HepG2 (cell line): ENCODE data around the gene PKP4. TPM values are rescaled to one million over a fixed set of nuclear protein-coding genes. Genes with fewer than 3 reads are reported as not detected.

ENCODE experiments used
- CREB1 ChIP-seq, 2 experiments: fragments of 450-650 bp in 1 of 2; IDR thresholded peaks; 2 replicates each; pipeline ENCODE4 v1.6.1; 2016 to 2017; ENCODE audit warnings: control low read depth in 1 of 2, mild to moderate bottlenecking in 1 of 2, missing compliant biosample characterization in 1 of 2, missing genetic modification characterization in 1 of 2
- FOXA3 ChIP-seq: IDR thresholded peaks from 2 replicates; pipeline ENCODE4 v1.6.1; 2016; ENCODE audit warnings: missing genetic modification reagents, missing compliant biosample characterization
- KDM5B ChIP-seq: sonication (generic); formaldehyde crosslinking; IDR thresholded peaks from 2 replicates; pipeline ENCODE4 v1.4.0; 2020; ENCODE audit warnings: missing genetic modification reagents, mild to moderate bottlenecking, borderline replicate concordance
- MAZ ChIP-seq, 2 experiments: sonication (generic) in 1 of 2; formaldehyde crosslinking in 1 of 2; IDR thresholded peaks; 2 replicates each; pipeline versions ENCODE4 v1.5.0 to v1.6.1; 2012 to 2020; ENCODE audit warnings: low read depth in 2 of 2, mild to moderate bottlenecking in 2 of 2, borderline replicate concordance in 1 of 2, improper control_type of control experiment in 1 of 2, low read length in 1 of 2, missing genetic modification reagents in 1 of 2, moderate library complexity in 1 of 2
- MIER2 ChIP-seq: IDR thresholded peaks from 2 replicates; pipeline ENCODE4 v1.6.1; 2016; ENCODE audit warnings: missing biosample characterization, missing genetic modification reagents
- MTF1 ChIP-seq: sonication (generic); formaldehyde crosslinking; IDR thresholded peaks from 2 replicates; pipeline ENCODE4 v1.5.0; 2020; ENCODE audit warnings: missing genetic modification reagents
- NR0B2 ChIP-seq: sonication (generic); formaldehyde crosslinking; IDR thresholded peaks from 2 replicates; pipeline ENCODE4 v1.4.0; 2020; ENCODE audit warnings: mild to moderate bottlenecking, missing genetic modification reagents
- RAD51 ChIP-seq: fragments of 450-650 bp; IDR thresholded peaks from 2 replicates; pipeline ENCODE4 v1.6.1; 2016; ENCODE audit warnings: borderline replicate concordance
- RFX3 ChIP-seq: IDR thresholded peaks from 2 replicates; pipeline ENCODE4 v1.6.1; 2016; ENCODE audit warnings: missing biosample characterization, missing genetic modification reagents
- SMC3 ChIP-seq: IDR thresholded peaks from 2 replicates; pipeline ENCODE4 v1.6.1; 2011; ENCODE audit warnings: low read length, improper control_type of control experiment
- SOX5 ChIP-seq: IDR thresholded peaks from 2 replicates; pipeline ENCODE4 v1.6.1; 2016; ENCODE audit warnings: borderline replicate concordance
- SP140L ChIP-seq: sonication (generic); formaldehyde crosslinking; IDR thresholded peaks from 2 replicates; pipeline ENCODE4 v1.4.0; 2020; ENCODE audit warnings: missing genetic modification reagents, borderline replicate concordance
- TEAD2 ChIP-seq: sonication (generic); formaldehyde crosslinking; IDR thresholded peaks from 2 replicates; pipeline ENCODE4 v1.9.0; 2021; ENCODE audit warnings: missing genetic modification reagents
- ZBTB2 ChIP-seq: sonication (generic); formaldehyde crosslinking; IDR thresholded peaks from 2 replicates; pipeline ENCODE4 v1.8.0; 2022; ENCODE audit warnings: low read depth, missing genetic modification reagents
- ZNF512 ChIP-seq: sonication (generic); formaldehyde crosslinking; IDR thresholded peaks from 2 replicates; pipeline ENCODE4 v1.4.0; 2020; ENCODE audit warnings: mild to moderate bottlenecking, missing genetic modification reagents
- ZNF512B ChIP-seq: sonication (generic); formaldehyde crosslinking; IDR thresholded peaks from 2 replicates; pipeline ENCODE4 v1.5.1; 2020; ENCODE audit warnings: missing genetic modification reagents, mild to moderate bottlenecking, borderline replicate concordance
- ZNF543 ChIP-seq: sonication (generic); formaldehyde crosslinking; IDR thresholded peaks from 2 replicates; pipeline ENCODE4 v1.4.0; 2020; ENCODE audit warnings: mild to moderate bottlenecking, missing genetic modification reagents
- ZNF737 ChIP-seq: sonication (generic); formaldehyde crosslinking; IDR thresholded peaks from 2 replicates; pipeline ENCODE4 v1.5.0; 2020; ENCODE audit warnings: missing genetic modification reagents, mild to moderate bottlenecking, borderline replicate concordance
- ZNF784 ChIP-seq: sonication (generic); formaldehyde crosslinking; IDR thresholded peaks from 2 replicates; pipeline ENCODE4 v1.5.1; 2020; ENCODE audit warnings: missing genetic modification reagents, mild to moderate bottlenecking, borderline replicate concordance
- ZNF788 ChIP-seq: sonication (generic); formaldehyde crosslinking; IDR thresholded peaks from 2 replicates; pipeline ENCODE4 v1.5.0; 2020; ENCODE audit warnings: mild to moderate bottlenecking, missing genetic modification reagents, borderline replicate concordance
- ZSCAN21 ChIP-seq: sonication (generic); formaldehyde crosslinking; IDR thresholded peaks from 2 replicates; pipeline ENCODE4 v1.8.0; 2022; ENCODE audit warnings: mild to moderate bottlenecking, missing genetic modification reagents, moderate library complexity, borderline replicate concordance
- polyA plus RNA-seq, 8 experiments: library from polyadenylated mRNA; depleted of rRNA in 3 of 8; stranded (reverse) in 7 of 8; unstranded in 1 of 8; fragments of >200 nt; fragmentation: Illumina TruSeq in 4 of 8; extraction: Trizol in 4 of 8; gene quantifications; 2 replicates each; pipeline versions ENCODE4 v1.2.1 to v1.2.3, GENCODE V29; 2011 to 2016; ENCODE audit warnings: low read depth in 4 of 8, missing spikeins in 1 of 8, mixed read lengths in 1 of 8; ENCODE audit not compliant: insufficient read depth in 1 of 8
- total RNA-seq, 5 experiments: library from RNA; depleted of rRNA; stranded (reverse); fragments of >200 nt; fragmentation: Illumina TruSeq; extraction: Trizol; gene quantifications; 2 replicates each; pipeline ENCODE4 v1.2.3, GENCODE V29; 2016; ENCODE audit warnings: low read depth in 1 of 5

The PKP4 gene
- total and polyA plus RNA-seq, 2 of the 13 experiments (the other 11 are each of a cell fraction or from before 2014, with no cell fraction given) = 80.9 to 90.5 TPM

GRCh38 chr2:158457826-158458616, 1.3 kb downstream of the PKP4 start (continued):
- TF ChIP-seq ZNF788 (CRISPR knock-in tag) (peak; percentile 99), RFX3 (CRISPR knock-in tag) (0 out of 2 replicates have a peak, but pooled peaks have one; percentile 23), ZNF737 (no peak), KDM5B (CRISPR knock-in tag) (peak; percentile 99), SOX5 (CRISPR knock-in tag) (peak; percentile 84), ZNF784 (peak; percentile 73), ZNF543 (CRISPR knock-in tag) (peak; percentile 99), MIER2 (CRISPR knock-in tag) (peak; percentile 87), TEAD2 (CRISPR knock-in tag) (peak; percentile 97), FOXA3 (CRISPR knock-in tag) (peak; percentile 94), MAZ (IDR thresholded peaks at IDR 0.05; ENCODE audit: borderline replicate concordance, low read depth, low read length) (peak; percentile 93), MAZ (CRISPR knock-in tag; IDR thresholded peaks at IDR 0.05; ENCODE audit: low read depth) (peak; percentile 96), ZNF512B (CRISPR knock-in tag) (0 out of 2 replicates have a peak, but pooled peaks have one; percentile 61), CREB1 (IDR thresholded peaks at IDR 0.05) (peak; percentile 42; the same call in 1 of the 2 replicates), CREB1 (CRISPR knock-in tag; IDR thresholded peaks at IDR 0.05) (no peak), ZNF512 (CRISPR knock-in tag) (peak; percentile 73; the same call in 1 of the 2 replicates), MTF1 (CRISPR knock-in tag) (peak; percentile 70), SP140L (CRISPR knock-in tag) (no peak; the same call in 1 of the 2 replicates), SMC3 (peak; percentile 43; the same call in 1 of the 2 replicates), ZBTB2 (peak; percentile 79), ZSCAN21 (CRISPR knock-in tag) (peak; percentile 99), NR0B2 (peak; percentile 90; the same call in 1 of the 2 replicates), RAD51 (no peak)
